Myometrial cell (primary cell): Measurements from ENCODE around the gene FDXR. TPM values are rescaled to one million over a fixed set of nuclear protein-coding genes. Genes with fewer than 3 reads are reported as not detected.

ENCODE experiments used
- total RNA-seq: library from RNA; depleted of rRNA; stranded (reverse); fragments of >200 nt; gene quantifications from 2 replicates; pipeline ENCODE4 v1.2.3, GENCODE V29; 2015

The FDXR gene
- total RNA-seq: 48.1 and 52.5 TPM in 2 replicates

DNA sequence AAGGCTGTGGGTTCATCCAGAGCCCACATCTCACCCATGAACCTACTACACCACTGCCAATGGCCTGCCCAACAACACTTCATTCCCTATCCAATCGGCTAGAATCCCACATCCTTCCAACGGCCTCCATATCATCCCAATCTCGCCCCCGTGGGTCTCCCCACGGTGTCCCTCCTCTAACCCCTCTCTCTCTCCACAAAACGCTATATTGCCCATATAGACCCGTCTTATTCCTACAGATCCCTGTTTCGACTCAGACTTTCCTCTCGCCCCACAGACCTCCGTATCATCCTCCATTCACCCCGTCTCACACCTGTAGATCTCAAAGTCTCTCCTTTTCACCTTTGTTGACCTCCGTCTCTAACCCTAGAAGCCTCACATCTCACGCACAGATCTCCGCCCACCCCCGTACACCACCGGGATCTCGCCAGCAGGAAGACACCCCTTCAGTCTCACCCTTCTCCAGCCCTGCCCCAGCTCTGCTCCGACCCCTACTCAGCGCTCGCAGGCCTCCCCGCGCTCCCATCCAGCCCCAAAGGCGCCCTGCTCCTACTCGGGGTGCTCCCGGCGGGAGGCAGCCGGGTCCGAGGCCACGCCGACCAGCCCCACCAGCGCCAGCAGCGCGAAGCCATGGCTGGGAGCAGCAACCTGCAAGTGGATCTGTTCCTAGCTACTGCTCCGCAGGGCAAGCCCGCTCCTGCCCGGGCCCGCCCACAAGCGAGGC is at the start of gene FDXR:
TSS of gene FDXR (minus strand) at position 682 of the 724 bp plus-strand sequence. CDS start at position 632, 50 bp downstream.

DNA sequence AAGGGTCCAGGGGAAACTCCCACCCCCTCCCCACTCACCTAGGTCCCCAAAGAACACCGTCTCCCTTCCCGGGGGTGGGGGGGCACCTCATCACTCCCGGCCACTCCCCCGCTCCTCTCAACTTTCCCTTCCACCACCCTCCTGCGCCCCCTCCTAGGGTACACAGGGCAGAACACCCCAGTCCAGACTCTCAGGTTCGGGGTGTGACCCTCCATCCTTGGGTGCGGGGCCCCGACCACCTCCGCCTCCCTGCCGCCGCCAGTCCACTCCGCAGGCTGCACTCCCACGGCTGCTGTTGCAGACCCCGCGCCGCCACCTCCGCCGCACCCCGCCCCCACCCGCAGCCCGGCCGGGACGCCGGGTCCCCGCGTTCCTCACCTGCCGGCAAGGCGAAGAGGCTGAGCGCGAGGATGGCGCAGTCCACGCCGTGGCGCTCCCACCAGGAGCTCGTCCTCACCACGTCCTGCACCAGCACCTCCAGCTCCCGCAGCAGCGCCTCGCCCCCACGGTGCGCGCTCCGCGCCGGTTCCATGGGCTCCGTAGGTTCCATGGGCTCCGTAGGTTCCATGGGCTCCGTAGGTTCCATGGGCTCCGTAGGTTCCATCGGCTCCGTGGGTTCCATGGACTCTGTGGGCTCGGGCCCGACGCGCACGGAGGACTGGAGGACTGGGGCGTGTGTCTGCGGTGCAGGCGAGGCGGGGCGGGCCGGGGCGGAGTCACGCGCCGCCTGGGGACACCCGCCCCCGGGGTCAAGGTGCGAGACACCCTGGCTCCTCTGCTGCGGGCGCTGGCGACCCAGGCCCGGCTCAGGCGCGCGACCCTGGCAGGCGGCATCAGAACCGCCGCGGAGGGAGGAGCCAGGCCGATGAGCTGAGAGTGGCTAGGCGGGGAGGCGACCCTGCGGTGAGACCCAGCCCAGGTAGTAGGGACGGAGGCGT is 20.4 kb upstream of the FDXR start, which contains the start of gene FADS6:
TSS of gene FADS6 (minus strand) at position 660 of the 938 bp plus-strand sequence. CDS start at position 622, 38 bp downstream.

GRCh38 chr17:74859459-74860228 is 13.2 kb downstream of the FDXR start, which contains the start of gene GRIN2C:
GRIN2C (minus strand) TSS chr17:74859885; CDS start chr17:74855092, 4,793 bp downstream.

Other genes with a start within 250 kb of the FDXR start
- gene CD300E, start 249.3 kb downstream of the FDXR start, total RNA-seq: not detected in 2 replicates
- gene CD300LF, start 160.1 kb downstream of the FDXR start, total RNA-seq: not detected in 2 replicates
- 0.53 TPM in 1 of 2 replicates, not detected in the other for gene RAB37, start 135.7 kb downstream of the FDXR start, total RNA-seq
- gene NHERF1, start 124.4 kb downstream of the FDXR start, total RNA-seq: 35.3 and 42.1 TPM in 2 replicates
- 26.4 and 32.0 TPM in 2 replicates for gene NAT9, start 96.6 kb downstream of the FDXR start, total RNA-seq
- gene GRIN2C, start 13.1 kb downstream of the FDXR start, total RNA-seq: not detected in 2 replicates
- gene FADS6, start 20.6 kb upstream of the FDXR start, total RNA-seq: not detected in 2 replicates
- not detected in 2 replicates for gene USH1G, start 50.3 kb upstream of the FDXR start, total RNA-seq
- gene OTOP2, start 51.3 kb upstream of the FDXR start, total RNA-seq: not detected in 2 replicates
- not detected in 2 replicates for gene OTOP3, start 62.9 kb upstream of the FDXR start, total RNA-seq
- gene HID1, start 99.8 kb upstream of the FDXR start, total RNA-seq: under 0.01 and 0.53 TPM in 2 replicates
- 26.4 and 34.0 TPM in 2 replicates for gene CDR2L, start 114.6 kb upstream of the FDXR start, total RNA-seq
- gene MRPL58, start 139.7 kb upstream of the FDXR start, total RNA-seq: 65.7 and 94.5 TPM in 2 replicates
- 375 and 445 TPM in 2 replicates for gene ATP5PD, start 174.0 kb upstream of the FDXR start, total RNA-seq
- 19.7 and 20.8 TPM in 2 replicates for gene KCTD2, start 174.2 kb upstream of the FDXR start, total RNA-seq
- 12.1 and 20.2 TPM in 2 replicates for gene SLC16A5, start 215.0 kb upstream of the FDXR start, total RNA-seq
- 2.0 and 6.4 TPM in 2 replicates for gene ARMC7, start 237.0 kb upstream of the FDXR start, total RNA-seq